Rectal smooth muscle tissue (tissue), 1 donor: Measurements from ENCODE around the gene B3GALT6.

Experiments
- H3K27ac ChIP-seq: one replicate; pipeline ENCODE4 v1.7.0; 2013; ENCODE audit warnings: low read depth, low read length, inconsistent platforms
- H3K27me3 ChIP-seq: one replicate; pipeline ENCODE4 v1.7.0; 2013; ENCODE audit warnings: low read length; ENCODE audit not compliant: control insufficient read depth, insufficient read depth
- H3K36me3 ChIP-seq: one replicate; pipeline ENCODE4 v1.7.0; 2013; ENCODE audit warnings: low read length; ENCODE audit not compliant: control insufficient read depth, insufficient read depth
- H3K4me1 ChIP-seq: one replicate; pipeline ENCODE4 v1.7.0; 2013; ENCODE audit warnings: low read length; ENCODE audit not compliant: control insufficient read depth, insufficient read depth
- H3K4me3 ChIP-seq: one replicate; pipeline ENCODE4 v1.7.0; 2013; ENCODE audit warnings: low read length
- H3K9ac ChIP-seq: one replicate; pipeline ENCODE4 v1.7.0; 2013; ENCODE audit warnings: low read length

B3GALT6 gene

DNA sequence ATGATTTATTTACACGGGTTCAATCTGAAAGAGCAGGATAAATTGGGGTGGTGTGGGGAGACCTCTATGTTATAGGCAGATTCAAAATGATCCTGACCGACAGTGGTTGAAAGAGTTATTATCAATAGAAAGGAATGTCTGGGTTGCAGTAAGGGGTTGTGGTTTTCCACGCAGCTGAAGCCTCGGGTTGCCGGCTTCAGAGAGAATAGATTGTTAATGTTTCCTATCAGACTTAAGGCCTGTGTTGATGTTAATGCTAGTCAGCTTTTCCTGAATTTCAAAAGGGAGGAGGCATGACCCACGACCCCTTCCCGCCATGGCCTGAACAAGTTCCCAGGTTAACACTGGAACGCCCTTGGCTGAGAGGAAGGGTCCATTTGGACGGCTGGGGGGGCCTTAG, 43.8 kb downstream of the B3GALT6 start:
- no peaks in the 10 kb centered on the region for H3K36me3 ChIP-seq
- no peak overlapping the region for H3K4me3 ChIP-seq
- no peak overlapping the region for H3K9ac ChIP-seq
- H3K27ac ChIP-seq = no peak overlapping the region
- no peaks in the 10 kb centered on the region for H3K27me3 ChIP-seq
- H3K4me1 ChIP-seq = peaks cover 16% of the 10 kb centered on the region

DNA sequence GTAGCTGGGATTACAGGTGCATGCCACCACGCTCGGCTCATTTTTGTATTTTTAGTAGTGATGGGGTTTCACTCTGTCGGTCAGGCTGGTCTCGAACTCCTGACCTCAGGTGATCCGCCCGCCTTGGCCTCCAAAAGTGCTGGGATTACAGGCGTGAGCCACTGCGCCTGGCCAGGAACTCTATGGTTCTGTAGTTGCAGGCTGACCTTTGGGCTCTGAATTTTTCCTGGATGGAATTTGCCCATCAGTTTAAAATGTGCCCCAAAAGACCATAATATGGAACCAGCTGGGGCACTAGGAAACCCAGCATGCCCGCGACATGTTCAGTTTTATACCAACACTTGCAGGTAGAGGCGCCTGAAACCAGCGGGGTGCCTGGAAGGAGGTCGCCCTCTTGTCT, 46.6 kb downstream of the B3GALT6 start:
- H3K4me1 ChIP-seq = no peaks in the 10 kb centered on the region
- no peaks in the 10 kb centered on the region for H3K36me3 ChIP-seq
- H3K27ac ChIP-seq = no peak overlapping the region
- H3K27me3 ChIP-seq = no peaks in the 10 kb centered on the region
- no peak overlapping the region for H3K9ac ChIP-seq
- H3K4me3 ChIP-seq = no peak overlapping the region

DNA sequence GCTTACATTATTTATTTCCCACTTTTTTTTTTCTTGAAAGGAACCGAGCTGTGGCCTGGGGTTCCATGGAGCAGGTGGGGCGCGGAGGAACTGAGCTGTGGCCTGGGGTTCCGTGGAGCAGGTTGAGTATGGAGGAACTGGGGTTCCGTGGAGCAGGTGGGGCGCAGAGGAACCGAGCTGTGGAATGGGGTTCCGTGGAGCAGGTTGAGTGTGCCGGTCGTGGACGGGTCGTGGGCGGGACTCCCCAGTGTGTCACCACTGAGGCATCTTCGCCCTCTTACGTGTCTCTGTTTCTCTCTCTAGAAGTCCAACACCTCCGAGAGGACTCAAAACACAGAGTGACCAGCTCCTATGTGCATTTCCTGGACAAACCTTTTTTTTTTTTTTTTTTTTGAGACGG, 47.0 kb downstream of the B3GALT6 start:
- Histone ChIP-seq H3K36me3 (no peaks in the 10 kb centered on the region), H3K27ac (no peak overlapping the region), H3K9ac (no peak overlapping the region), H3K27me3 (no peaks in the 10 kb centered on the region), H3K4me3 (no peak overlapping the region), H3K4me1 (no peaks in the 10 kb centered on the region)

DNA sequence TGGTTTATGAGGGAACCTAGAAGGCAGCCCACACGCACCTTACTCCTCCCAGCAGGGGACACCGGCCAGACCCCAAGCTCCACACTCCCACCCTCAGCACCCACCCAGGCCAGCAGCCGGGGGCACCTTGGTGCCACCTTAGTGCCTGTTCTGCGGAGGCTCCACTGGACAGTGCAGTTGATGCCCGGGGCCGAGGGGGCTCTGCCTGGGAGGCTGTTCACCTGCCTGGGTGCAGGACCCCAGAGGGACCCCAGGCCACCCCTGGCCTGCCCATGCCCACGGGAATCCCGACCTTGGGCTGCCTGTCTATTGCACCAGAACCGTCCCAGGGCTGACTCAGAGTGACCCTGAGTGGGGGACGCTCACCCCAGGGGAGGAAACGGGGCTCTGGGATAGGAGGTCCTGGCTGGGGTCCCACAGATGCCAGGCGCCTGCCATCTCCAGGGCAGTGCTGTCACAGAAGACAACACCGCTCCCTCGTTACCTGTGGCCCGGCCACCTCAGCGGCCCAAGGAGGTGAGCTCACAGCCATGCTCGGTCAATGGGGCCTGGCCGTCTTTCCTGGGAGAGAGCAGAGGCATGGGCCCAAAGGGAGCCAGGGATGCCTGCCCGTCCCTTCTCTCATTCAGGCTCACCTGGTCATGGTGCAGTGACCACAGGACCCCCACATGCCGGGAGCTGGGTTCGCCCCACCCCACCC, 48.9 kb downstream of the B3GALT6 start:
- H3K27ac ChIP-seq = no peak overlapping the region
- H3K4me1 ChIP-seq = no peaks in the 10 kb centered on the region
- H3K4me3 ChIP-seq = no peak overlapping the region
- no peaks in the 10 kb centered on the region for H3K36me3 ChIP-seq
- H3K9ac ChIP-seq = no peak overlapping the region
- peaks cover 12% of the 10 kb centered on the region for H3K27me3 ChIP-seq

DNA sequence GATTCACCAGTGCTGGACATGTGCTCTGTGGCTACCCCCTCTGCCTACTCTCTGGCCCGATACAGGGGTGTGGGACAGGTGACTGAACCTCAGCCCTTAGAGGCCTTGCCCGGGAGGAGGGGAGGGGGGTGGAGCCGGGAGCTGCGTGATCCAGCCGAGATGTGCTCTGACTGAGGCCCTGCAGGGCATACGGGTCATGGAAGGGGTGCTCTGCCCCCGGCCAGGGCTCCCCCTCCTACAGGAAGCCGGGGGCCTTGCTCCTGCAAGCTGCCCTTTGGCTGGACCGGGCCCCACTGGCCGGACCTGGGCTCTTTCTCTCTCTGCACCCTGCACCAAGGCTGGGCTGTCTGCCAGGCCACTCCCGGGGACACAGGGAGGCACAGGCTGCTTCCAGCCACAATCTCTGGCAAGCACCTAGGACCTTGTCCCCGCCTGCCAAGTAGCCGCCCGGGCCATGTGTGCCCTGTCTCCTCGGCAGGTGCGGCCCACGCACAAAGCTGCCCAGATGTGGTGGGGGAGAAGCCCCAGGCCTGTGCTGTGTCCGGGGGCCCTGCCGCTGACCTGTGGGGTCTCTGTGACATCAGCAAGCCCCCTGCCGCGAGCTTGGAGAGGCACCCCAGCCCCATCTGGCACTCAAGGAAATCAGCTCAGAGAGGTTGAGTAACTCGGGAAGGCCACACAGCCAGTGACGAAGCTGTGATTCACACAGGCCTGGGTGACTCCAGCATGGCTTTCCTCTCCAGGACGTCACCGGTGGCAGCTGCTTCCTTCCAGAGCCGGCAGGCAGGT, 49.7 kb downstream of the B3GALT6 start:
- Histone ChIP-seq H3K27ac (no peak overlapping the region), H3K4me3 (no peak overlapping the region), H3K36me3 (no peaks in the 10 kb centered on the region), H3K9ac (no peak overlapping the region), H3K27me3 (peaks cover 13% of the 10 kb centered on the region), H3K4me1 (no peaks in the 10 kb centered on the region)

DNA sequence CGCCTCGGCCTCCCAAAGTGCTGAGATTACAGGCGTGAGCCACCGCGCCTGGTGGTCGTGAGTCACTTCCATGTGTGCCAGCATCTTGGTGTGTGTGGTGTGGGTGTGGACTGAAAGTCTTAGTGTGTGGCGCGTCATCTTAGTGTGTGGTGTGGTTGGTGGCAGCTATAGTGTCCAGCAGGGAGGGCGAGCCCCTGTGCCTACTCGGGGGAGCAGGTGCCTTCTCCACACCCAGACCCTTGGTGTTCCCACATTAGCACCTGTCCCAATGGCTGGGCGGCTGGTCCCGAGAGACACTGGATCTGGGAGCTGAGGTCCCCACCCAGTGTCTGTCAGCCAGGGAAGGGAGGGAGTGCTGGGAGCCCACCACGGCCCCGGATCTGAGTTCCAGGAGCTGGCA, 51.0 kb downstream of the B3GALT6 start:
- Histone ChIP-seq H3K27ac (no peak overlapping the region), H3K36me3 (no peaks in the 10 kb centered on the region), H3K9ac (no peak overlapping the region), H3K27me3 (peaks cover 16% of the 10 kb centered on the region), H3K4me3 (no peak overlapping the region), H3K4me1 (no peaks in the 10 kb centered on the region)

DNA sequence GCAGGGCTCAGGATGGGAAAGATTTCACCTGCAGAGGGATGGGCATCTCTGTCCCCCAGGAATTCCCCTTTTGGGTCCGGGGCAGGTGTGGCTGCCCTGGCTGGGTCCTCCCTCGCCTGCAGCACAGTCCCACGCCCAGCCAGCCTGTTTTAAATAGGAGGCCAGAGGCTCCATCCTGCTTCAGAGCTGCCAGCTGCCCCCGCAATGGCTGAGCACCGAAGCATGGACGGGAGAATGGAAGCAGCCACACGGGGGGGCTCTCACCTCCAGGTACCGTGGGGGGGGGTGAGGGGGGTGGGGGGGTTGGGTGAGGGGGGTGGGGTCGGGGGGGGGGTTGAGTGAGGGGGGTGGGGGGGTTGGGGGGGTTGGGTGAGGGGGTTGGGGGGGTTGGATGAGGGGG, 51.8 kb downstream of the B3GALT6 start:
- Histone ChIP-seq H3K4me1 (no peaks in the 10 kb centered on the region), H3K4me3 (no peak overlapping the region), H3K27me3 (peaks cover 16% of the 10 kb centered on the region), H3K27ac (no peak overlapping the region), H3K36me3 (no peaks in the 10 kb centered on the region), H3K9ac (no peak overlapping the region)
